Omental fat pad (tissue), 4 donors: ENCODE results near the gene RCSD1. TPM values are rescaled to one million over a fixed set of nuclear protein-coding genes. Genes with fewer than 3 reads are reported as not detected.
A peak's percentile ranks its signal among the peaks of the same experiment; 100 is the strongest.

ENCODE experiments used
- ATAC-seq: fragments of 150-250 bp; one replicate; pipeline ENCODE4 v1.9.1; 2016; ENCODE audit warnings: mild to moderate bottlenecking, moderate library complexity; ENCODE audit not compliant: low FRiP score
- DNase-seq: peaks from one replicate; pipeline ENCODE4 v3.0.0-alpha.2; 2019; ENCODE audit warnings: low spot score
- total RNA-seq, 4 donors: library from RNA; depleted of rRNA; stranded (reverse); fragments of >200 nt; gene quantifications; one replicate each; pipeline ENCODE4 v1.1.0, GENCODE V29; 2016
- TF ChIP-seq, protein P1 (sequence below), 3 donors: fragments of 450-650 bp; IDR thresholded peaks; one replicate each; pipeline ENCODE4 v1.5.1; 2016 to 2017; ENCODE audit warnings: antibody characterized with exemption in 3 of 3, mild to moderate bottlenecking in 3 of 3, moderate library complexity in 2 of 3

Gene RCSD1
- total RNA-seq, 4 donors from 2014 or later, result 11.3 to 37.5 (median 16.2) TPM

DNA sequence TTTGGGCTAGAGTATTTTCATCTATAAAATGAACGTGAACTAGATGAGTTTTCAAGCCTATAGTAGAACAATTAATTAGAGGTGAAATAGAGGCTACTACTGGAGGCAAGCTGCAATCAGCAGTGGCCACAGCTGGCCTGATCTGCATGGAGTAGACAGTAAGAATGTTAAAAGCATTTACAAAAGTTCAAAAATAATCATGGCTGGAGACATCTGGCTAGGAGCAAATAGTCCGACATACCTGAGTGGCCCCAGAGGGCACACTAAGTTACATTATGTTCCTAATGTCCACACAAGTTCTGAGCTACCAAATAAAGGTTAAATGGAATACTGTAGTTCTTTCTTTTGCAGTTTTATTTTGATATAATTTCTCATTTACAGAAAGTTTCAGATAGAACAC, 119.7 kb downstream of the RCSD1 start:
- DNase-seq, result no peak
- no peak for ATAC-seq
- TF ChIP-seq, protein P1, sequence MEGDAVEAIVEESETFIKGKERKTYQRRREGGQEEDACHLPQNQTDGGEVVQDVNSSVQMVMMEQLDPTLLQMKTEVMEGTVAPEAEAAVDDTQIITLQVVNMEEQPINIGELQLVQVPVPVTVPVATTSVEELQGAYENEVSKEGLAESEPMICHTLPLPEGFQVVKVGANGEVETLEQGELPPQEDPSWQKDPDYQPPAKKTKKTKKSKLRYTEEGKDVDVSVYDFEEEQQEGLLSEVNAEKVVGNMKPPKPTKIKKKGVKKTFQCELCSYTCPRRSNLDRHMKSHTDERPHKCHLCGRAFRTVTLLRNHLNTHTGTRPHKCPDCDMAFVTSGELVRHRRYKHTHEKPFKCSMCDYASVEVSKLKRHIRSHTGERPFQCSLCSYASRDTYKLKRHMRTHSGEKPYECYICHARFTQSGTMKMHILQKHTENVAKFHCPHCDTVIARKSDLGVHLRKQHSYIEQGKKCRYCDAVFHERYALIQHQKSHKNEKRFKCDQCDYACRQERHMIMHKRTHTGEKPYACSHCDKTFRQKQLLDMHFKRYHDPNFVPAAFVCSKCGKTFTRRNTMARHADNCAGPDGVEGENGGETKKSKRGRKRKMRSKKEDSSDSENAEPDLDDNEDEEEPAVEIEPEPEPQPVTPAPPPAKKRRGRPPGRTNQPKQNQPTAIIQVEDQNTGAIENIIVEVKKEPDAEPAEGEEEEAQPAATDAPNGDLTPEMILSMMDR (IDR thresholded peaks at IDR 0.05), result no peak

DNA sequence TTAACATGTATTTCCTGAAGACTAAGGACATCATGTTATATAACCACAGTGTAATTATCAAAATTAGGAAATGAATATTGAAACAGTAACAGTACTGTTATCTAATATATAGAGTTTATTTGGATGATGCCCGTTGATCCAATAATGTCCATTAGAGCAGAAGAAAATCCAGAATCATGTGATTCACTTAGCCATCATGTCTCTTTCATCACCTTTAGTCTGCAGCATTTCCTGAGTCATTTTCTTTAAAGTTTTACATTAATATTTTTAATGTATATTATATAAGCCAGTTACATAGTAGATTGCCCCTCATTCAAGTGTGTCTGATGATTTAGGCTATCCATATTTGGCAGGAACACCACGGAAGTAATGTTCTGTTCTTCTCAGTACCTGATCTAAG, 120.6 kb downstream of the RCSD1 start:
- ATAC-seq, result no peak
- TF ChIP-seq, protein P1 (IDR thresholded peaks at IDR 0.05), result no peak
- DNase-seq, result no peak

DNA sequence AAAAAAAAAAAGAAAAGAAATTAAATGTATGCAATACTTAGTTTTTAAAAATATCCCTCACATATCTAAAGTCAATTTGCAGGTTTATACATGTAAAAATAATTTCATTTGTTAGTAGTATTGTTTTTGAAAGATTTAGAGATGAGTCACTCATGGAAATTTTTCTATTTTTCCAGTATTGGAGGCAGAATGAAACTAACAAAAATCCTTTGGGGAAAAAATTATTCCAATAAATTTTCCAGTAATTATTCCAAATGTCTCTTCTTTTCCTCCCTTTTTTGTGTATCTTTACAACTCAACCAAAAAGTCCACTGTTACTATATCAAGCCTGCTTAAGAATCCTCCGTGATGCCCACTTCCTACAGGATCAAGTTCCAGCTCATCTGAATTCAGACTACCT, 121.6 kb downstream of the RCSD1 start:
- DNase-seq (no peak), ATAC-seq (no peak)
- TF ChIP-seq, protein P1 (IDR thresholded peaks at IDR 0.05), result no peak

DNA sequence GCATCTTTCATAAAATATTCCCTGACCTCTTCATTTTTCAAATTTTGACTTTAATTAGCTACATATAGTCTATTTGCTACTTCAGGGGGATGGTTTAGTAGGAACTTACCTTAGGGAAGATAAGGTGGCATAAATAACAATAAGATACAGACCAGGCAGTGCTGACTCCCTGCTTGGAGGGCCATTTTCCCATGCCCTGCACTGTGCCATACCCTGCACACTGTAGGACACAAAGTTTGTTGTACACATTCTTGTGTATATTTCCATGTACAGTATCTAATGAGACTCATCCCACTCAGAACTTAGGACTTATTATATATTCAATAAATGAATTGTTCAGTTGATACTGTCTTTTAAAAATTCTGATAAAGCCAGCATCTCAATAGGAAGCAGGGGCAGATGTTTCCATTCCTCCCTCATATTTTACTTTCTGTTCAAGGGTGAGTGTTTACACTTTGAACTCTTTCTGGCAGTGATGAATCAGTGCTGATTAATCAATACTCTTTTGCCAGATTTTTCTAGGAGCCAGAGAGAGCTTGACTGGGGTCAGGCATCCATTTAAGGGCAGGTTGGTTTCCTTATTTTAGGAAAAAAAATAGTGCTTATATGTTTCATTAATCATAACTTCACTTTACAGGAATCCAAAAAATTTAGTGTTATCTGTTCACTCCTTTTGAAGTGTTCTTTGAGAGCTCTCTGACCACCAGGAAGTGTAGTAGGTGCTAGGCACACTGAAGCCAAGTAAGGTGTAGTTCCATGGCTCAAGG, 122.4 kb downstream of the RCSD1 start:
- peak; percentile 64 for ATAC-seq
- DNase-seq, result no peak
- TF ChIP-seq, protein P1 (IDR thresholded peaks at IDR 0.05), result no peak

DNA sequence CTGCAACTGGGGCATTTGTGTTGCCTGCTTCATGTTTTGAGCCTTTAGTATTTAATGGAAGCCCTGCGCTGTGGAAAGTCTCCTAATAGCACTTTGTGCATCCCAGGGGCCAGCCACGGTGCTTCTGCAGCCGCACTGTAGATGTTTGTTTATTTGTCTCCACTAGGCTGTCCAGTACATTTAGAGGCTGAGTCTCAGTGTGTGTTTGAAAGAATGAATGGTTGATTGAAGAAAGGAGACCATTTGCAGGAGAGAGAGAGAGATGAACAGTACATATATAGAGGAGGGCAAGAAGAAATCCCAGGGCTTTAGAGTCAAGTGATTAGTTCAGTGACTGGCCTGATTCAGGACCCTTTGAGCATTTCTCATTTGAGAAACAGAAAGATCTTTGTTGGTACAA, 125.6 kb downstream of the RCSD1 start:
- TF ChIP-seq, protein P1 (IDR thresholded peaks at IDR 0.05), result no peak
- ATAC-seq, result no peak
- DNase-seq, result no peak

Other genes with a start within 250 kb of the RCSD1 start
- 1 to 10 TPM; 2.0 to 4.7 (median 2.6) TPM for gene CD247, start 111.7 kb upstream of the RCSD1 start, total RNA-seq
- 100 to 1,000 TPM; 247 to 294 (median 285) TPM for gene CREG1, start 76.5 kb upstream of the RCSD1 start, total RNA-seq
- 100 to 1,000 TPM; 102 to 116 (median 108) TPM for gene MPZL1, start 91.8 kb downstream of the RCSD1 start, total RNA-seq